K562 treated with DMSO at 1 percent for 48 hours (cell line): ENCODE results near the gene PRDM2. TPM values are rescaled to one million over a fixed set of nuclear protein-coding genes. Genes with fewer than 3 reads are reported as not detected.

Experiments
- total RNA-seq: library from RNA; unstranded; fragments of 300-600 nt; gene quantifications from 2 replicates; pipeline ENCODE4 v1.2.3, GENCODE V29; 2022; ENCODE audit warnings: low replicate concordance; ENCODE audit errors: extremely low read depth

PRDM2 gene
- total RNA-seq, result not detected in 2 replicates

DNA sequence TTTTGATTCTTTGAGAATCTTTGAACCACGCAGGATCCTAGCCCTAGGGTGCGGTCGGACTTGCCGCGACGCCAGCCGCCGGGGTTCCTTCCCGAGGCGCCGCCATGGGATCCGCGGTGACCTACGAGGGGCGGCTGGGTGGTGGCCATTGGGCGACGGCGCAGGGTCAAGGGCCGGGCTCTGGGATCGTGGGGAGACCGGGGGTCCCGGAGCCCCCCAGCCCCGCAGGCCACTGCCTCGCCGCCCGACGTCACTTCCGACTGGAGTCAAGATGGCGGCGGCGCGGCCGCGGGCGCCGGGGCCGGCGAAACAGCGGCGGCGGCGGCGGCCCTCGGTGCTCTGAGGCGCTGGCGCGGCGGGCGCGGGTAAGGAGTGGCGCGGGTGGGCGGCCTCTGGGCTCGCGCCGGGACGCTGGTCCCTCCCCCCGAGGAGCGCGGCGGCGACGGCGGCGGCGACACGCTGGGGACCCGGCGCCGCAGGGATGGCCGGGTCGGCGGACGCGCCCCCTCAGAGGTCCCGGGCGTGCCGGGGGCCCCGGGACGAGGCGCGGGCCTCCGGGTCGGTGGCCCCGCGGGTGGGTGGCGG is at the start of gene PRDM2:
PRDM2 (plus strand) TSS at position 253 of the 585 bp plus-strand sequence. CDS start 15,418 bp downstream, outside the sequence.

Other genes with a start within 250 kb of the PRDM2 start
- not detected in 2 replicates for gene LRRC38, start 186.2 kb upstream of the PRDM2 start, total RNA-seq
- gene PDPN, start 116.4 kb upstream of the PRDM2 start, total RNA-seq, result not detected in 2 replicates